GM10266 (cell line): ENCODE data around the gene PHKA2.
"Not testable (repeated sequence)": the region's sequence is repeated elsewhere in the genome, so short reads cannot be mapped to it uniquely, and the experiment has no call there.

Source experiments
- DNase-seq: peaks from one replicate; pipeline ENCODE4 v3.0.0; 2012; ENCODE audit errors: extremely low spot score
- CTCF ChIP-seq: IDR thresholded peaks from 2 replicates; pipeline ENCODE4 v1.5.1; 2012; ENCODE audit warnings: mild to moderate bottlenecking, low read depth; ENCODE audit not compliant: control insufficient read depth, insufficient read depth; ENCODE audit errors: missing control alignments

The PHKA2 gene

GRCh38 chrX:18871970-18872369, 111.9 kb downstream of the PHKA2 start:
- no peak for DNase-seq
- no peak for TF ChIP-seq CTCF

- no peak for TF ChIP-seq CTCF
Observed at GRCh38 chrX:18871161-18871890, 112.6 kb downstream of the PHKA2 start.

GRCh38 chrX:18864390-18864920, 119.5 kb downstream of the PHKA2 start:
- DNase-seq: no peak

More at GRCh38 chrX:18871161-18871890, 112.6 kb downstream of the PHKA2 start:
- no peak for DNase-seq

GRCh38 chrX:18861511-18861910, 122.4 kb downstream of the PHKA2 start:
- no peak for TF ChIP-seq CTCF
- DNase-seq: no peak

More at GRCh38 chrX:18864390-18864920, 119.5 kb downstream of the PHKA2 start:
- no peak for TF ChIP-seq CTCF

DNA sequence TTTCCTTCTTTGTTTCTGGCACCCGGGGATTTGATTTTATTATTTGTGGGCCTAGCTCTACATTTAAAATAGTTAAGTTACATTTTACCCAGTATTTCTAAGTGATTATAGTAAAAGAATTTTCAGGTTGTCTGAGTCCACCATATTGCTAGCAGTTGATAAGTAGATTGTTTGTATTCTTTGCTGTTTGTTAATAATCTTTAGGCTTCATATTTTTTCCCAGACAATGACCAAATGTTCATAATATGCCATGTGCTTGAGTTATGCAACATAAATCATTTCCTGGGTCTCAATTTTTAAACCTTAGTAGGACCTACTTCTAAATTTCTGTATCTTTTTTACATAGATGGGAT, 127.3 kb downstream of the PHKA2 start:
- no peak for DNase-seq
- TF ChIP-seq CTCF: no peak

DNA sequence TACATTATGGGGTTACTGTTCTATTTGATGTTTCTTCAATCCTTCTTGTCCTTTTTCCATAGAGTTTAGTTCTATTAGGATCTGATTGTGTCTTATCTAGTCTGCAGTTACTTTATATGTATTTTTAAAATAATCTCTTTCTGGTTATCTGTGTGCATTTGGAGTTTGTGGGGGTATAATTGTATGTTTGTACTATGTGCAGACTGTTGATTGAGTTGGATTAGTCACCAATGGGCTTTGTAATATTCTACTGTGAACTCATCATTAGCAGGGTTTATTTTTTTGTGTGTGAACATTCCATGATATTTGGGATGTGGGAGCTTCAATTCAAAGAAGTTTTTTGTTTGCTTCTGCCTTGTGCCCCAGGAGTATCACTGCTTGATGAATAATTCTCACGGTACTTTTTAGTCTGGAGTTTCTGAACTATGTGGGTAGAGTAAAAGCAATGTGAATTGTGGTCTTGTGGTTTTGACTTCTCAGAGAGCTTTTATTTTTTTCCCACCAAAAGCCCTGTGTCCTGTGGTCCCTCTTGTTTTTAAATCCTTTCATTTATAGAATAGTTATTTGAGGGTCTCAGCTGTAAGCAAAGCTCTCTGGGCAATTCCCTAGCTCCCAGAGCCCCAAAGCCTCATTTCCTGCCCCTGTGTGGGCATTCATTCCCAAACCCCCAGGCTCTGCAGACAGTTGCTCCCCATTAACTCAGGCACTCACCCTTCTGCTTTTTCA, 127.8 kb downstream of the PHKA2 start:
- no peak for TF ChIP-seq CTCF
- peak; percentile 56 for DNase-seq

- not testable (repeated sequence) for DNase-seq
Observed at GRCh38 chrX:18847901-18848300, 136.0 kb downstream of the PHKA2 start.
